Aorta (tissue), 5 donors: Measurements from ENCODE around the gene EXOC4. TPM values are rescaled to one million over a fixed set of nuclear protein-coding genes. Genes with fewer than 3 reads are reported as not detected.

Source experiments
- ATAC-seq: fragments of 200-7000 bp; cut with Tn5 transposase; one replicate; pipeline ENCODE4 v1.9.1; 2022; ENCODE audit warnings: moderate library complexity; ENCODE audit not compliant: low FRiP score
- DNase-seq, 2 donors: peaks; one replicate each; pipeline ENCODE4 v3.0.0-alpha.2; 2020
- H3K27ac ChIP-seq, 2 donors: one replicate each; pipeline ENCODE4 v1.5.1; 2013; ENCODE audit warnings: low read length in 2 of 2, mild to moderate bottlenecking in 2 of 2, moderate library complexity in 2 of 2, control low read depth in 1 of 2, inconsistent platforms in 1 of 2, low read depth in 1 of 2
- H3K27me3 ChIP-seq, 2 donors: one replicate each; pipeline ENCODE4 v1.6.1; 2013; ENCODE audit warnings: control low read depth in 1 of 2, low read length in 1 of 2, mild to moderate bottlenecking in 1 of 2, moderate library complexity in 1 of 2; ENCODE audit not compliant: insufficient read depth in 2 of 2, control insufficient read depth in 1 of 2
- H3K36me3 ChIP-seq, 2 donors: one replicate each; pipeline ENCODE4 v1.6.1; 2013; ENCODE audit warnings: control low read depth in 1 of 2, low read length in 1 of 2, mild to moderate bottlenecking in 1 of 2; ENCODE audit not compliant: insufficient read depth in 2 of 2, control insufficient read depth in 1 of 2
- H3K4me1 ChIP-seq, 2 donors: one replicate each; pipeline ENCODE4 v1.6.1; 2013; ENCODE audit warnings: low read length in 2 of 2, control low read depth in 1 of 2, mild to moderate bottlenecking in 1 of 2, moderate library complexity in 1 of 2; ENCODE audit not compliant: insufficient read depth in 2 of 2, control insufficient read depth in 1 of 2
- H3K4me3 ChIP-seq, 2 donors: one replicate each; pipeline ENCODE4 v1.5.1; 2013; ENCODE audit warnings: low read length in 2 of 2, control low read depth in 1 of 2, mild to moderate bottlenecking in 1 of 2
- H3K9me3 ChIP-seq: one replicate; pipeline ENCODE4 v1.6.1; 2013; ENCODE audit warnings: mild to moderate bottlenecking, low read length; ENCODE audit not compliant: control insufficient read depth
- WGBS, 2 donors: extraction: QIAGEN DNeasy Blood & Tissue Kit; methylation state at CpG; one replicate each; pipeline ENCODE4 v1.1.7; 2013; 5-methylcytosine and 5-hydroxymethylcytosine counted together
- intact Hi-C, 2 donors: fragments of 100-400 bp; cut with DNase I; formaldehyde crosslinking; loops; one replicate each; pipeline versions ENCODE4 v1.14.2 to v1.15.0; 2022
- polyA plus RNA-seq, 2 donors: library from polyadenylated mRNA; stranded (reverse); fragments of 200-250 nt; gene quantifications; one replicate each; pipeline ENCODE4 v1.2.3, GENCODE V29; 2013
- total RNA-seq, 2 donors: library from RNA; stranded (reverse); fragmentation: NEBNext Ultra II Directional; extraction: Animal tissue kit (Norgen Biotek cat#: 25700); gene quantifications; one replicate each; pipeline ENCODE4 v1.2.1, GENCODE V29; 2021
- donor health status: healthy with polysubstance abuse.
- donor health status: Bipolar disorder and iron deficiency.
- donor health status: DM: no; HTN: no; CAD: no.
- donor health status: DM: no; HTN: no; CAD: no.
- donor health status: DM: yes; HTN: yes; CAD: no.

EXOC4 gene
- total and polyA plus RNA-seq, 4 donors: 19.9 to 109 (median 45.9) TPM

- Histone ChIP-seq H3K36me3 (no peaks in the 10 kb centered on the region), H3K9me3 (no peaks in the 10 kb centered on the region), H3K27ac (no peak overlapping the region), H3K27me3 (no peaks in the 10 kb centered on the region), H3K4me1 (peaks cover 0 to 3% of the 10 kb centered on the region in 2 donors), H3K4me3 (no peak overlapping the region)
- ATAC-seq (no peak), DNase-seq (no peak)
- WGBS, 2 donors: 84 to 94% methylated on average over 3 of the region's 3 CpGs
- intact Hi-C loops: no loop called here
Measured at GRCh38 chr7:133741078-133741477, 488.2 kb downstream of the EXOC4 start.

GRCh38 chr7:133741703-133742102 lies 488.8 kb downstream of the EXOC4 start:
- H3K36me3 ChIP-seq: no peaks in the 10 kb centered on the region
- H3K27me3 ChIP-seq: no peaks in the 10 kb centered on the region
- intact Hi-C loops: no loop called here
- DNase-seq (no peak), ATAC-seq (no peak)
- peaks cover 0 to 3% of the 10 kb centered on the region in 2 donors for H3K4me1 ChIP-seq
- no peak overlapping the region for H3K27ac ChIP-seq
- 87 to 88% methylated on average over 3 of the region's 3 CpGs for WGBS, 2 donors
- no peaks in the 10 kb centered on the region for H3K9me3 ChIP-seq
- H3K4me3 ChIP-seq: no peak overlapping the region

- WGBS, 2 donors: 77 to 81% methylated on average over 6 of the region's 6 CpGs
Measured at GRCh38 chr7:133742709-133743538, 490.0 kb downstream of the EXOC4 start.

GRCh38 chr7:133744451-133744850 lies 491.6 kb downstream of the EXOC4 start:
- no peaks in the 10 kb centered on the region for H3K36me3 ChIP-seq
- H3K9me3 ChIP-seq: no peaks in the 10 kb centered on the region
- no peak for ATAC-seq
- 87 to 90% methylated on average over 3 of the region's 3 CpGs for WGBS, 2 donors
- no peaks in the 10 kb centered on the region for H3K27me3 ChIP-seq
- H3K4me1 ChIP-seq: peaks cover 0 to 3% of the 10 kb centered on the region in 2 donors
- no peak overlapping the region for H3K27ac ChIP-seq
- intact Hi-C loops: no loop called here
- H3K4me3 ChIP-seq: no peak overlapping the region
- DNase-seq: no peak

More at GRCh38 chr7:133742709-133743538, 490.0 kb downstream of the EXOC4 start:
- Histone ChIP-seq H3K4me1 (peaks cover 0 to 3% of the 10 kb centered on the region in 2 donors), H3K36me3 (no peaks in the 10 kb centered on the region), H3K27me3 (no peaks in the 10 kb centered on the region), H3K27ac (no peak overlapping the region), H3K9me3 (no peaks in the 10 kb centered on the region), H3K4me3 (no peak overlapping the region)
- intact Hi-C loops: no loop called here
- ATAC-seq: no peak
- DNase-seq: no peak

- intact Hi-C loops: no loop called here
- no peaks in the 10 kb centered on the region for H3K27me3 ChIP-seq
- H3K4me3 ChIP-seq: no peak overlapping the region
- 54 to 55% methylated on average over 3 of the region's 3 CpGs for WGBS, 2 donors
- H3K27ac ChIP-seq: no peak overlapping the region
- H3K4me1 ChIP-seq: peaks cover 0 to 3% of the 10 kb centered on the region in 2 donors
- no peaks in the 10 kb centered on the region for H3K36me3 ChIP-seq
- H3K9me3 ChIP-seq: no peaks in the 10 kb centered on the region
- no peak for DNase-seq
- no peak for ATAC-seq
Measured at GRCh38 chr7:133746305-133746704, 493.4 kb downstream of the EXOC4 start.

GRCh38 chr7:133746847-133747246 lies 494.0 kb downstream of the EXOC4 start:
- intact Hi-C loops: no loop called here
- ATAC-seq (no peak), DNase-seq (no peak)
- Histone ChIP-seq H3K27me3 (no peaks in the 10 kb centered on the region), H3K4me3 (no peak overlapping the region), H3K4me1 (peaks cover 0 to 3% of the 10 kb centered on the region in 2 donors), H3K27ac (no peak overlapping the region), H3K9me3 (no peaks in the 10 kb centered on the region), H3K36me3 (no peaks in the 10 kb centered on the region)
- WGBS, 2 donors: 47 to 48% methylated on average over 2 of the region's 2 CpGs

- H3K36me3 ChIP-seq: no peaks in the 10 kb centered on the region
- no peaks in the 10 kb centered on the region for H3K4me1 ChIP-seq
- H3K4me3 ChIP-seq: no peak overlapping the region
- WGBS, 2 donors: 94 to 95% methylated on average over 4 of the region's 4 CpGs
- no peaks in the 10 kb centered on the region for H3K27me3 ChIP-seq
- no peak for ATAC-seq
- no peak for DNase-seq
- no peak overlapping the region for H3K27ac ChIP-seq
- intact Hi-C loops: no loop called here
- no peaks in the 10 kb centered on the region for H3K9me3 ChIP-seq
Measured at GRCh38 chr7:133748443-133749407, 495.8 kb downstream of the EXOC4 start.

- ATAC-seq (no peak), DNase-seq (no peak)
- H3K36me3 ChIP-seq: no peaks in the 10 kb centered on the region
- no peak overlapping the region for H3K27ac ChIP-seq
- H3K27me3 ChIP-seq: no peaks in the 10 kb centered on the region
- H3K4me3 ChIP-seq: no peak overlapping the region
- no peaks in the 10 kb centered on the region for H3K9me3 ChIP-seq
- WGBS, 2 donors: 77 to 93% methylated on average over 3 of the region's 3 CpGs
- no peaks in the 10 kb centered on the region for H3K4me1 ChIP-seq
- intact Hi-C loops: no loop called here
Measured at GRCh38 chr7:133750287-133750686, 497.4 kb downstream of the EXOC4 start.
